NCI-H345 treated with DMSO at 0.1 percent for 48 hours (cell line): ENCODE data around the gene TBC1D8.
A peak's percentile ranks its signal among the peaks of the same experiment; 100 is the strongest.

Experiments
- DNase-seq: peaks from one replicate; lab custom pipeline; 2025; ENCODE audit not compliant: unreplicated experiment; lab: John Stamatoyannopoulos, UW

TBC1D8 gene

DNA sequence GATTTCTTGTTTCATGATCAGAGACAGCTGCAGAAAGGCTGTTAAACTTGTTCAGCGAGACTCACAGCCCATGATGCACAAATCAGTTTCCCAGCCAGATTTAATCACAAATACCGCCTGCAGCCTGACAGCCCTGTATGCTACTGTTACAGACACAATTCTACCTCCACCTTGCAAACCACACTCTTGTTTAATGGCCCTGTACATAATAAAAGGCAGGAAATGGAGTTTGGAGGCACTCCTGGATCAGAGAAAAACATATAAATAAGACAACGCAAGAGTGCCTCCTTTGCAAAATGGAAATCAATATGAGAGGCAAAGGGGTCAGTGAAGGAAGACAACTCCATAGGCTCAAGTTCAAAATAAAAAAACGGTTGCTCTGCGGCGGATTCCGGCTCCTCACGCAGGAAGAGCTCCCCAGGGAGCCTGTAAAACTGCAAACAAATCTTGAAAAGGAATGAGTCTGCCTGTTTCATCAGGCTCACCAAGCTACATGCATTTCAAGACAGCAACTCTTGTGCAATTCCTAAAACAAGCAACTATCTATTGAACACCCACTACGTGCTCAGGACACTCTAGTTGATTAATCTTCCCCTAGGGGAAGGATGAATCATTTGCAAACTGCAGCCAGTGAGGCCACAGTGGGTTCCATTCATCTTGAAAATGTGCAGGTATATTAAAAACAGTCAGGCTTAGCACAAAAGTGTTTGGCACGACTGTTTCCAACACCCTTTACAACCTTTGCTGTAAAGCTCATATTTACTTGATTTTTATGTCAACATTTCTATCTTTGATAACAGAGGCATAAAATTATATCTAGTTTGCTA, 37.5 kb downstream of the TBC1D8 start:
- peak; percentile 66 for DNase-seq

GRCh38 chr2:101112772-101113157, 38.4 kb downstream of the TBC1D8 start:
- no peak for DNase-seq

DNA sequence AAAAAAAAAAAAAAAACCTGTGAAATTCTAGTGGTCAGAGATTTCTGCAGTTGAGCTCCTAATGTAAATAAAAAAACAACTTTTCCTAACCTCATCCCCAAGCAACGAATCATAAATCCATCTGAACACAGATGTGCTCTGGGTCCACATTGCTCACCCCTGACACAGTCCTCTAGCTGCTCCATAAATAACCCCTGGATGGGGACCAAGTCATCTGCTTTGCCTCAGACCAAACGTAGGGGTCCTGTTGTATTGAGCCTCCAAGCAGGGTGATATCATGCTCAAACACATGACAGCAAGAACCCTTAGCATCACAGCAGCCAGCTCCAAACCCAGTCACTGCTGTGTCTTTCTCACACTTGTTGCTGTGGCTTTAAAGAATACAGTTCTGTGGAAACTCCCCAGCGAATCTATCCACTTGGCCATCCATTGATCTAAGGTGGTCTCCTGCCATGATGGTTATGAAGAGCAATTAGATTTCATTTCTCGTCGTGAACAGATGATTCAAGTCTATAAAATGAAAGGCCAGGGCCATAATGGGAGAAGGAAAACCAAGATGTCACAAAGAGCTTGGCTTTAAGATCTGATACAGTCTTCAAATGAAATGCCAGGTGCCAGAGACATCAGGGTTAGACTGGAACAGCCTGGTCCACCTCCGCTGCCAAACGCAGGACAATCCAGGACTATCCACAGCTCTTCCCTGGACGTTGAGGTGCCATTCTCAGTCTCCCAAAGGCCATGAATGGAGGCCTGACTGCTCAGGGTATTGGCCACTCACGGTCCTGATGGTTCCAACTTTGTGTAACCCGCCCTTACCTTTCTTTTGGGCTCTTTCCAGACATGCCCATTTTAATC, 39.0 kb downstream of the TBC1D8 start:
- DNase-seq, result no peak

- DNase-seq, result no peak
These were observed 39.8 kb downstream of the TBC1D8 start for GRCh38 chr2:101111262-101111838.

- DNase-seq, result no peak
These were observed 41.6 kb downstream of the TBC1D8 start for GRCh38 chr2:101109451-101110118.

- DNase-seq, result no peak
These were observed 42.8 kb downstream of the TBC1D8 start for GRCh38 chr2:101108357-101108756.

DNA sequence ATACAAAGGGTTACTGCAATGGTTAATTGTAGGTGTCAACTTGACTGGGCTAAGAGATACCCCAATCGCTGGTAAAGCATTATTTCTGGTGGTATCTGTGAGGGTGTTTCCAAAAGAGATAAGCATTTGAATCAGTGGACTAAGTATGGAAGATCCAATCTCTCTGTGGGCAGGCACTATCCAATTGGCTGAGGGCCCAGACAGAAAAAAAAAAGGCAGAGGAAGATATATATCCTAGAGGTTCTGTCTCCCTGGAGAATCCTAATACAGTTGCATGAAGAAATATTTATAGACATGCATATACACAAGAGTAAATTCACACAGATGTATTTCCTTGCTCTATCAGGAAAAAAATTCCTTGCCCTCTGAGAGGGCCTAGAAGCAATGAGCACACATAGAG, 43.9 kb downstream of the TBC1D8 start:
- DNase-seq, result no peak

DNA sequence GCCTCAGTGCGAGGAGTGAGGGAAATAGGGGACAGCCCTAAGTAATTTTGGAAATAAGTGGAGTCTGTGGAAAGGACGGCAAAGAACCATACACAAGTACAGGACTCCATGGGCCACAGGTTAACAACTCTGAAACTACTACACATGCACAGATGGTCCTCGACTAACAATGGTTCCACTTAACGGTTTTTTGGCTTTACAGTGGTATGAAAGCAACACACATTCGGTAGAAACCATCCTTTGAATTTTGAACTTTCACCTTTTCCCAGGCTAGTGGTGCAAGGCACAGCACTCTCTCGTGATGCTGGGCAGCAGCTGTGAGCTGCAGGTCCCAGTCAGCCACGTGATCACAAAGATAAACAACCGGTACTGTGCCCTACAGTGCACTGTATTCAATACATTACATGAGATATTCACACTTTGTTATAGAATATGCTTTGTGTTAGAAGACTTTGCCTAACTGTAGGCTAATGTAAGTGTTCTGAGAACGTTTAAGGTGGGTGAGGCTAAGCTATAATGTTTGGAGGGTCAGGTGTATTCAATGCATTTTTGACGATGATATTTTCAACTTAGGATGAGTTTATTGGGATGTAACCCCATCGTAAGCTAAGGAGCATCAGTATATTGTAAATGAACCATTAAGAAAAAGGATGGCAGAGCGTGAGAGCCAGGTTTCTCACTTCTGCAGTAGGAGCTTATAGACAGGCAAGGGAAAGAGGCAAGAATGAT, 44.6 kb downstream of the TBC1D8 start:
- DNase-seq, result peak; percentile 15

GRCh38 chr2:101105654-101106053, 45.5 kb downstream of the TBC1D8 start:
- no peak for DNase-seq

GRCh38 chr2:101097638-101098037, 53.5 kb downstream of the TBC1D8 start:
- DNase-seq, result no peak

- DNase-seq, result no peak
These were observed 54.5 kb downstream of the TBC1D8 start for GRCh38 chr2:101096619-101097142.

DNA sequence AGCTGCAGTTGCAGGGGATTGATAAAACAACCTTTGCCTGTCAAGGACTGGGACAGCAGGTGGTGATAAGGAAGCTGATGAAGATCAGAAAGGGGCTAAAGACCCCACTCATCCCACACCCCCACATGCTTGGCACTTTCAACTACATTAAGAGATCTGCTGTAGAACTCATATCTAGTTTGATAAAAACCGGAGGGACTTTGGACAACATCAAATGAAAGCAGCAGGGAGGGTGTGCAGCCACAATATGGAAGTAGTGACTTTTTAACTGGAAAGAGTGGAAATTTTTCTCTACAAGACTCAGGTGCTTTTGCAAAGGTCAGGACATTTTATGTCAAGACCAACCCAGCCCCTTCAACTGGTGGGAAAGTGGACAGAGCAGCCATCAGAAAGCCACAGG, 56.8 kb downstream of the TBC1D8 start:
- DNase-seq, result no peak

DNA sequence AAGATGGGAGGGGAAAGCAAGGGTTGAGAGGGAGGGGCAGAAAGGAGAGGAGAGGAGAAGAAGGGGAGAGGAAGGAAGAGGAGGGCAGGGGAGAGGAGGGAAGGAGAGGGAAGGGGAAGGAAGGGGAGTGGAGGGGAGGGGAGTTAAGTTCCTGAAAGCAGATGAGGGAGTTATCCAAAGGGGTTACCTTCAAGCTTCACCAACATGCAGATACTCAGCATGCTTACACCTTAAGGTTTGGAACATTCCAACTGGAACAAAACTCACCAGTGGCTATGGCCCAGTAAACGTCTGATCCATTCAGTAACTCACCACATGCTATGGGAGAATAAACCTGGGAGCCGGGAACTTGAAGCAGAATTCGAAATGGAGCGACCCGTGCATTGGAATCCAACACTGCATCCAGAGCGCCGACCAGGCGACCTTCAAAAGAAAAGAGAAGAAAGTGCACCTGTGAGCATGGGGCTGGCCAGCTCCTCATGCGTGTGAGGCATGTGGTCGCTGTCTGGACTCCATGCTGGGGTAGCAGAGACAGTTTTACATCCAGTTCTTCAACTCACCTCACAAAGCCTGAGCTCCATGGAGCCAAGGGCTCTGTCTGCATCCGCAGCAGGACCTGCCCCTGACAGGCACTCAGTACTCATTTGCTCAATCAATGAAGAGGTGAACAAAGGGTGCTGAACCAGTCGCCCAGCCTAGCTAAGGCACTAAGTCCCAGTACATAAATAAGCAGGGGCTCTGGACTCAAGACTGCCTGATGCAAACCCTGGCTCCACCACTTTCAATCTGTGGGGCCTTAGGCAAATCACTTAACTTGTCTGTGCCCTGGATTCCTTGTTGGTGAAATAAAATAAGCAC, 61.0 kb downstream of the TBC1D8 start:
- DNase-seq, result no peak

DNA sequence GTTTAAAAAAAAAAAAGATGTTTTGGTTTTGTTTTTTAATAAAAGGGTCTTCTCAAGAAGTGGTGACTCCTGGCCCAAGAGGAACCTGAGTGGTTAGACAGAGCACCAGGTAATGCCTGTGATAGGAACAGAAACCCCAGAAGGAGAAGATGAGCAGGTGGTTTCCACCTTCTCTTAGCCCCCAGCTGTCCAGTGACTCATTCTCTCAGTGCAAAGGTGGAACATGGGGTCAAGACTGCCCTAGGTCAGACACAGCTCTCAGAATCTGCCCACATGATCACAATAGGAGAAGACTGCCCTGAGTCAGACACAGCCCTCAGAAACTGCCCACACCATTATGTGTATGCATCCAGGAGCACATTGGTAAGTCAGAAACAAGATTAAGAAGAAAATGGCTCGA, 61.8 kb downstream of the TBC1D8 start:
- DNase-seq, result no peak

- no peak for DNase-seq
These were observed 63.5 kb downstream of the TBC1D8 start for GRCh38 chr2:101087638-101088037.

GRCh38 chr2:101083613-101084012, 67.6 kb downstream of the TBC1D8 start:
- DNase-seq, result no peak

DNA sequence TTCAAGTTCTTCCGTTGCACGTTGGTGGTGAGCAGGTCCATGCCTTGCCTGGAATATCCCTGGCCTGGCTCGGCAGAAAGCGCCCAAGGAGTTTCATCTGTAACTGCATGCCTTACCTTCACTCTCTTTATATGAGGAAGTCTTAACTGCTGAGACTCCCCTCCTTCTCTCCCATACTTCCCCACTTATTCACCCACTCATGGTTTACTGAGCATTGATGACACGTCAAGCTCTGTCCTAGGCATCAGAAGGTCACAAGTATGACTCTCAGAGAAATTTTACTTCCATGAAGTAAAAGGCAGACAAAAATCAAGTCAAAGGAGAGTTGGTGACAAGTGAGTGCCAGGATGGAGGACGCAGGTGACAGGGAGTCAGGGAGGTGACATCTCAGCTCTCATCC, 68.2 kb downstream of the TBC1D8 start:
- DNase-seq, result no peak

GRCh38 chr2:101081375-101081907, 69.7 kb downstream of the TBC1D8 start:
- DNase-seq, result no peak
